GM21786 (cell line): ENCODE results near the gene SEC16B.
"Not testable (repeated sequence)": the region's sequence is repeated elsewhere in the genome, so short reads cannot be mapped to it uniquely, and the experiment has no call there.

ENCODE experiments used
- ATAC-seq: cut with Tn5 transposase; IDR thresholded peaks from one replicate; pipeline ENCODE4 v1.9.1; 2021; ENCODE audit not compliant: unreplicated experiment

Gene SEC16B, protein sequence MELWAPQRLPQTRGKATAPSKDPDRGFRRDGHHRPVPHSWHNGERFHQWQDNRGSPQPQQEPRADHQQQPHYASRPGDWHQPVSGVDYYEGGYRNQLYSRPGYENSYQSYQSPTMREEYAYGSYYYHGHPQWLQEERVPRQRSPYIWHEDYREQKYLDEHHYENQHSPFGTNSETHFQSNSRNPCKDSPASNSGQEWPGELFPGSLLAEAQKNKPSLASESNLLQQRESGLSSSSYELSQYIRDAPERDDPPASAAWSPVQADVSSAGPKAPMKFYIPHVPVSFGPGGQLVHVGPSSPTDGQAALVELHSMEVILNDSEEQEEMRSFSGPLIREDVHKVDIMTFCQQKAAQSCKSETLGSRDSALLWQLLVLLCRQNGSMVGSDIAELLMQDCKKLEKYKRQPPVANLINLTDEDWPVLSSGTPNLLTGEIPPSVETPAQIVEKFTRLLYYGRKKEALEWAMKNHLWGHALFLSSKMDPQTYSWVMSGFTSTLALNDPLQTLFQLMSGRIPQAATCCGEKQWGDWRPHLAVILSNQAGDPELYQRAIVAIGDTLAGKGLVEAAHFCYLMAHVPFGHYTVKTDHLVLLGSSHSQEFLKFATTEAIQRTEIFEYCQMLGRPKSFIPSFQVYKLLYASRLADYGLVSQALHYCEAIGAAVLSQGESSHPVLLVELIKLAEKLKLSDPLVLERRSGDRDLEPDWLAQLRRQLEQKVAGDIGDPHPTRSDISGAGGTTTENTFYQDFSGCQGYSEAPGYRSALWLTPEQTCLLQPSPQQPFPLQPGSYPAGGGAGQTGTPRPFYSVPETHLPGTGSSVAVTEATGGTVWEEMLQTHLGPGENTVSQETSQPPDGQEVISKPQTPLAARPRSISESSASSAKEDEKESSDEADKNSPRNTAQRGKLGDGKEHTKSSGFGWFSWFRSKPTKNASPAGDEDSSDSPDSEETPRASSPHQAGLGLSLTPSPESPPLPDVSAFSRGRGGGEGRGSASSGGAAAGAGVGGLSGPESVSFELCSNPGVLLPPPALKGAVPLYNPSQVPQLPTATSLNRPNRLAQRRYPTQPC

GRCh38 chr1:177969825-177970371 is at the start of gene SEC16B:
SEC16B (minus strand) TSS chr1:177970058; CDS start chr1:177967981, 2,077 bp downstream.
- no peak for ATAC-seq

DNA sequence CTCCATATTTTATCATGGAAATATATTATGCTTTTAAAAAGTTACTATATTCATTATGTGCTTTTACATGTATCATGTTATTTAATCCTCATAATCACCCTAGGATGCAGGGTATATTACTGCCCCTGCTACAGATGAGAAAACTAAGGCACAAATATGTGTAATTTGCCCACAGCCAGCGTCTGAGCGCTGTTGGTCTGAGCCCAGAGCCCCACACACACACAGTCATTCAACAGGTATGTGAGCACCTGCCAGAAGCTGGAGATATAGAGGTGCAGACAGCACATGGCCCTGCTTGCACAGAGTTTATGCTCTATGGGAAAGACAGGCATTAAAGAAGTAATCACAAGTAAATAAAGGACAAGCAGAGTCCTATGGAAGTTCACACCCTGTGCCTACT is 49.8 kb upstream of the SEC16B start:
- no peak for ATAC-seq

DNA sequence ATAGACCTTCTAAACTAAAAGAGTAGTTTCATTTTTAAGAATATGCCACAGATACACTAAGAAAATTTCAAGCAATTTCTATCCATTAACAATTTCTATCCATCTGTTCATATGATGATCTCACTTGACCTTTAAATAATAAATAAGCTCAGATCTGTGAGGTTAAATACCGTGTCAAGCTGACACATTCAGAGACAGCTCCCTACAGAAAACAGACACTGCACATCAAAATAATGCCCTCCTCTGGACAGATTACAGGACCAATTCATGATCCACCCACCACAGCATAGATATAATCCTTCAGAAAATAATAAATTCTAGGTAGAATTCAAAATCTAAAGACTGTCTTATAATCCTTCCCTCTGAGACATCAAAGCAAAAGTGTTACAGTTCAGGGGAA is 49.4 kb upstream of the SEC16B start:
- no peak for ATAC-seq

GRCh38 chr1:178017517-178017916 is 47.7 kb upstream of the SEC16B start:
- ATAC-seq = no peak

DNA sequence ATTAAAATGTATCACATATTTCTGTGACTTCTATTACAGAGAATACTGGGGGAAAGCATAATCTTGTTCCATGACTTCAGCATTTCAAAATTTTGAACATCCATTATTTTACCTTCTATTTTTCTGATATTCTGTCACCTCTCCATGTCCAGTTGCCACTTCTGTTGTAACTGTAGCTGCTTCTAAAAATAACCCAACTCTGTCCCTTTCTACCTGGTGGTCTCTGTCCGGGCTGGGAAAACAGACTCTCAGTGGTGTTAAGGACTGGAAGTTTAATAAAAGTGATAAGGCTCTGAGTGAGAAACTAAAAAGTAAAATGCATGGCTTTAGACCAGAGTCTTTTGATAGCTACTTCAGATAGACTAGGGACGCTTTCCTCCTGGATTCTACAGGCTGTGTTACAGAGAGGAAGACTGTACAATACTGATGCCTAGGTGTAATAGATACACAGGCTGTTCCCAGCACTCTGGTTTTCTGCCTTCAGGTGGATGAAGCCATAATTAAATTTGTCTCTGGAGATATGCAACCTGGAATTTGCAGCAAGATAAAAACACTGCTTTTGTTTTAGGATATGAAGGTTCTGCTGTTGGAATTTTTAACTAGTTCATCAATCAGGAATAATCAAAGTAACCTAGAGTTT is 42.1 kb upstream of the SEC16B start:
- no peak for ATAC-seq

GRCh38 chr1:178011465-178011828 is 41.6 kb upstream of the SEC16B start:
- no peak for ATAC-seq

DNA sequence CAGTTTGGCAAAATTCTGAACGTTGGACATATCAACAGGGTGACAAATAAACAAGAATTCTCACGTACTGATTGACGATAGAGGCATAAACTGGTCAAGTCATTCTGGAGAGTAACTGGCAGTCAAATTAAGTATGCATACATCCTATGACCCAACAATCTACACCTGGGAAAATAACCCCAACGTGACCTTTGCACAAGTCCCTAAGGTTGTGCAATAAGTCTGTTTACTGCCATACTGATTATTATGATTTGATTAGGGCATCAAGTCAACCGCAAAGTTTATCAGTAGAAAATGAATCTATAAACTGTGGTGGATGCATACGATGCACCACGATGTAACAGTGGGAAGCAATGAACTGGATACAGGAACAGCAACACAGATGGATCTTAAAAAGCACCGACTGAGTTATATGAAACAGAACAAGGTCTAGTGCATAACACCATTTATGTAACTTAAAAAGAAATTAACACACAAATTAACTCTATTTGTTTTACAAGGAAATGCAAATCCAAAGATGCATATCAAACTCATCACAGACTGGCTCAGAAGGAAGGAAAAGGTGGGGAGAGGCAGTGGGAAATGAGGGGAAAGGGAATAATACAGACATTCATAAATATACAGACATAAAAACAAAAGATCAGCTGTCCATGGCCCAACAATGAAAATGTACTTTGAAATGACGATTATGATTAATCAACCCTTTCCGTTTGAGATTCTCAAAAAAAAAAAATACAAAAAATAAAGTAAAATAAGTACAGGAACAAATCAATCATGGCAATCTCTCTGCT is 41.0 kb upstream of the SEC16B start:
- ATAC-seq = no peak

DNA sequence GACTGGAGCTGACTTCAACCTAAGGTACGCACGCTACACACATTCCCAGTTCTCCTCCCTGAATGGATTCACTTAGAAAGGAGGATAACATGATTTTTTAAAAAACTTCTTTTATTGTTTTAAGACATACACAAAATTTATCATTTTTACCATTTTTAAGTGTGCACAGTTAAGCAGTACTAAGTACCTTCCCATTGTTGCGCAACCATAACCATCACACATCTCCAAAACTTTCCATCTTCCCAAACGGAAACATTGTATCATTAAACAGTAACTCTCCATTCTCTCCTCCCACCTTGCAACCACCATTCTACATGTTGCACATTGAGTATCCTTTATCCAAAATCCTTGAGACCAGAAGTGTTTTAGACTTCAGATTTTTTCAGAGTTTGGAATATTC is 36.2 kb upstream of the SEC16B start:
- no peak for ATAC-seq

DNA sequence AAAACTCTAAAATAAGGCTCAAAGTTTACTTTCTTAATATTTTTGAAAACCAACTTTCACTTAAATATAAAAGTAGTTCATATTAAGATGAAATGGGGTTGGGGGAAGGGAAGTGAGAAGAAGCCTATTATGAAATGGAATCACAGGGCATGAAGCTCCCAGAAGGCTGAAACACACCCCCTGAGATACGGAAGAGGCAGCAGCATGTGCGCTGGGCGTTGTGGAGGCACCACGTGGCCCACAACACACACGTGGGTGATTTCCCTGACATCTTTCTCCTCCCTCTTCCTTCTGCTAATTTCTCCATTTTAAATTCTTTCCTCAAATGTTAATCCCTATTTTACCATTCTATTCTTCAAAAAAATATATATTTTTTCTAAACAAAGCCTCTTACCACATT is 35.6 kb upstream of the SEC16B start:
- ATAC-seq = no peak

DNA sequence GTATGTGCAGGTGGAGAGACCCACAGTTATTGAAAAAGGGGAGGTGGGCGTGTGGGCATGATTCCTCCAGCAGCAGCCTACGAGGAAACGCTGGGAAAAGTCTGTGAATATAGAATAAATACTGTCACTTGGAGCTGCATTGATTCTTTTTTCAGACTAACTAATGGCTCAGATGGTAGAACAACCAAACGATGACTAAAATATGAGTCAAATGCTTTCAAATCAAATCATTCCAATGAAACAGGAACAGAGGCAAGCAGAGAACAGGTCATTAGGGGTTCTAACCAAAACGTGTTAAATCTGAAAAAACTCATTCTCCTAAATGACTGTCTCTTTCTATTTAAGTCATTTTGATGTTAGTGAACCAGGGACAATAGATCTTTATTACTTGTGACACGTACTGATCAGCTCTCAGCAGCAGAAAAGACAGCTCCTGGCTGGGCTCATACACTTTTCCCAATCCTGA is 35.1 kb upstream of the SEC16B start:
- no peak for ATAC-seq

DNA sequence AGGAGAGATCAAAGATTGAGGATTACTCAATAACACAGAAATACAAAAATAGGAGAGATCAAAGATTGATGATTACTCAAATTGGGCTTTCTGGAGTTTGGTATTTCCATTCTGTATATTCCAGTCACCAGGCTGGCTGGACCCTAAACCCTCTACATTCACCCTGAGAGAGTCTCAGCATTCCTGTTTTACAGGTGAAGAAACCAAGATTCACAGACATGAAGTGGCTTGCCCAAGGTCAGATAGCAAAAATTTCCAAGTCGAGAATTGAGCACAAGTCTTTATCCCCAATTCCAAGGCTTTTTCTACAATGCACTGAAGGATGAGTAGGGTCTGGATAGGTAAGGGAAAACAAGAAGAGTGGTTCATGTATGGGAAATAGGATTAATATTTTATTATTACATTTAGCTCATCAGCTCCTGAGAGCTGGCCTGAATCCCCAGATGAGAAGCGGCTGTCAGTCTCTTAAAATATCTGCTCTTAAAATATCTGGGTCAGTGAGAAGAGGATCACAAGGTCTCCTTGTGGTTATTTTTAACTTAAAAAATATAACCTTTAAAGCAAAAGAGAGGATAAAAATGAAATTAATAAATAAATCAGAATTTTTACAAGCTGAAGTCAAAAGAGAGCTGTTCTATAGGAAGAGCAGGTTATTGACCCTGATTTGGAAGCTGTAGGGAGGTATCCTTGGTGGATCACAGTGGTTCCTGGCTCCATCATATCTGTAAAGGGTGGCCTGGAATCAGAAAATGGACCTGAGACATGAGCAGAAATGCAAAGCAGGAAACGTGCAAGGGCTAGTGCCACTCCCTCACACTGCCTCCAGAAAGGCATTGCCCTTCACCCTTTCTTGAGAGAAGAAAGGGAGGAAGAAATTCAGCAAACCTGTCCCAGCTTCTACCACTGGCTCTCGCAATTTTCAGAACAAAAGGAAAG is 29.1 kb upstream of the SEC16B start:
- ATAC-seq = no peak

DNA sequence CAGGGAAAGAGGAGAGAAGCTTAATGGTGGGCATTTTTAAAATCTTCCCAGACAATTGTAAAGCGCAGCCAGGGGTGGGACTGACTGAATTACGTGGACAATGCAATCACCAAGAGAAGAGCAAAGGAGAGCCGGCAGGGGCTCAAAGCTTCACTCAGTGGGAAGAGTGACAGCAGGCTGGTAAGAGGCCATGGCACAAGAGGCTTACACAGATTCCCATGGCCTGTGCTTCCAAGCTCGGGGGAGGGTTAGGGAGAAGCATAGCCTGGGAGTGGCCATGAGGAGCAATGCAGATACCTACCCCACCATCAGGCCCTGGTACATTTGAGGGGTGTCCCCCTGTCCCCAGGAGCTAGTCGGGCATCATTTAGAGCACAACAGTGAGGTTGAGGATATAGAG is 27.1 kb upstream of the SEC16B start:
- ATAC-seq = no peak

DNA sequence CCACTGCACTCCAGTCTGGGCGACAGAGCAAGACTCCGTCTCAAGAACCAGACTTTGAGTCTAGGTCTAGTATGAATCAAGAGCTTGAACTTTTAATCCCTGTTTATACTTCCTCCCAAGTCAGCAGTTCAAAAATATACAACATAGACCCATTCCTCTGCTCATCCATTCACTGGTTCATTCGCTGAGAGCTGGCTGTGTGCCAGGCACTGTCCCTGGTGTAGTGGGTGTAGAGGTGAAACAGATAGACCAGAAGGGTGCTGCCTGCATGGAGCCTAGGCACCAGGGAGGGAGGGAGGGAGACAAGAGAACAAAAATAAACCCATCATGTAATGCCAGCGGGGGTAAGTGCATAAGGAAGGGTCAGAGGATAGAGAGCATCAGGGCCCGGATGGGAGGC is 25.5 kb upstream of the SEC16B start:
- no peak for ATAC-seq

DNA sequence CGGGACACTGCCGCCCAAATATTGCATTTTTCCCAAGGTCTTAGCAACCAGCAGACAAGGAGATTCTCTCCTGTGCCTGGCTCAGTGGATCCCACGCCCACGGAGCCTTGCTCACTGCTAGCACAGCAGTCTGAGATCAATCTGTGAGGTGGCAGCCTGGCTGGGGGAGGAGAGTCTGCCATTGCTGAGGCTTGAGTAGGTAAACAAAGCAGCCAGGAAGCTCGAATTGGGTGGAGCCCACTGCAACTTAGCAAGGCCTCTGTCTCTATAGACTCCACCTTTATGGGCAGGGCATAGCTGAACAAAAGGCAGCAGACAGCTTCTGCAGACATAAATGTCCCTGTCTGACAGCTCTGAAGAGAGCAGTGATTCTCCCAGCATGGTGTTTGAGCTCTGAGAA is 16.4 kb upstream of the SEC16B start:
- ATAC-seq = not testable (repeated sequence)

GRCh38 chr1:177984761-177985160 is 14.9 kb upstream of the SEC16B start:
- ATAC-seq = no peak

DNA sequence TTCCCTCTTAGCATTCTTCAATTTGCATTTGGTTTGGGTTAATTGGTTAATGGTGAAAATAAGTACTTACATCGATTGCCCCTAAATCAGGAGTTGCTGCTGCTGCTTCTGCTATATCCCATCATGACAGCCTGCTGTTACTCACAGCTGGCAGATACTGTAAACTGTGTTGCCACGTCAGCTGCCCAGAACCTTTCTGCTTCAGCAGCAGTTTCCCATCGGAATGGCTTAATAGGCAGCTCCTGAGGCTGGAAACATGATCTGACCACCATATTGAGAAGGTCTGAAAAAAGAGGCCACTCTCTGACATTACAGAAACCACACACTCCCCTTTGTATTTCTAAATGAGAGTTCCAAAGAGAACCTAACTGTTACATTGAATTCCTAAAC is 14.3 kb upstream of the SEC16B start:
- ATAC-seq = no peak

GRCh38 chr1:177983482-177984135 is 13.8 kb upstream of the SEC16B start:
- no peak for ATAC-seq

- no peak for ATAC-seq
Observed at GRCh38 chr1:177983077-177983476, 13.2 kb upstream of the SEC16B start.

DNA sequence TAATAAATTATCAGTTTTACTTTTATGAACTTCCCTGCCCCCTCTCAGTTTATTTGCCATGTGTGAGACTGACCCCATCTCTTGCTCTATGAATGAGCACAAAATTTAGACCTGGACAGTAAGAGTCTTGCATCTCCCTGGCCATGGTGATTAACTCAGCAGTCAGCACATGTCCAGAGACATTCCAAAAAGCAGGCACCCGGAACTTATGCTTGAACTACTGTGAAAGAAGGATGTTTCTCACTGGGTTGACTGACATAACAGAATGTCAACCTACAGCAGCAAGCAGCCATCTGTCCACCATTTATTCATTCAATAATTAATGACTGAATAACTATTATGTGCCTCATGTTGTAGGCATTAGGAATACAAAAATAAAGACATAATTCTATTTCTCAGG is 11.3 kb upstream of the SEC16B start:
- ATAC-seq = no peak
